Measurements from ENCODE around the gene ADD1. TPM values are rescaled to one million over a fixed set of nuclear protein-coding genes. Genes with fewer than 3 reads are reported as not detected.
A peak's percentile ranks its signal among the peaks of the same experiment; 100 is the strongest.
"Not testable (repeated sequence)": the region's sequence is repeated elsewhere in the genome, so short reads cannot be mapped to it uniquely, and the experiment has no call there.

The ADD1 gene
- total RNA-seq, 1 experiment from 2014 or later, result 121 TPM

DNA sequence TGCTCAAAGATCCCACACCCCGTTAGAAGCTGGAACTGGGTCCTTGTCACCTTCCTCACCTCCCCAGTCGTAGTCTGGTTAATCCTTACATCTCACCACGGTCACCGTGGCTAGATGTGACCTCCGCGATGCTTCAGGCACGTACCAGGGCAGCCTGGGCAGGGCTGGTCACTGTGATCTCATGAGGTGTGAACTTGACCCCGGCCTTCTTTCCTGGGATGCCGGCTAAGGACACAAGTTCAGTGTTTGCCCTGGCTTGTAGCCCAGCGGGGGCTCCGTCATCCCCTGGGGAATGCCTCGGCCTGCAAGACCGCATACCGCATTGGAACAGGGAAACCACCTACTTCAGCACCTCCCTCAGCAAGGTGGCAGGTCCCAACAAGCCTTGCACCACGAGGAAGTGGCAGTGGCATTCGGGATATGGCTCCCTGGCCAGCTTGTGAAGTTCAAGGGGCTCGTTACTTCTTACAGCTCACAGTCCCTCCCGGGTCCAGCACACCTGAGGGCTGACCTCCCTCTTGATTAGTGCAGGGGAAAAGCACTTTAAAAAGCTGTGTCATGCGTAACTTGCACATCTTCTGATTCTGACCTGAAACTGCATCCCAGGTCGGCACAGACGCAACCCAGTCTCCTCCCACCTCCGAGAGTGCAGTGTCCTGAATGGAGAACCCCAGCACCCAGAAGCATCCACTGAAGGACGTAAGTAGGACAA, 93.7 kb downstream of the ADD1 start:
- DNase-seq (ENCODE audit: low spot score), result no peak
- in situ Hi-C loops (cut with HindIII; ENCODE audit: low sequenced_read_pairs), result loop anchor here (5.0 kb wide), 1 partner anchor 95 kb away; the partner anchor contains the start of gene ADD1

DNA sequence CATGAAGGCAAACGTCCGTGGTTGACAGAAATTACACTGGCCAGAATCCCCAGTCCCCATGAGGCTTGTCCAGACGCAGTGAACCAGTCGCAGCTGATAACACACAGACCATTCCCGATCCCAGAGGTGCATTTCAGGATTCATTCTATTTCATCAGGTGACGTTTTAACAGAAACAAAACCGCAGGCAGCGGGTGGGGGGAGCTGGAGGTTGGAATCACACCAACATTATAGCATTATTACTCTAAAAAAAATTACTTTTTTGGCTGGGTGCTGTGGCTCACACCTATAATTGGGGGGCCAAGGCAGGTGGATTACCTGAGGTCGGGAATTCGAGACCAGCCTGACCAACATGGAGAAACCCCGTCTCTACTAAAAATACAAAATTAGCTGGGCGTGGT, 94.3 kb downstream of the ADD1 start:
- no peak for DNase-seq (ENCODE audit: low spot score)
- in situ Hi-C loops (cut with HindIII; ENCODE audit: low sequenced_read_pairs), result loop anchor here (5.0 kb wide), 1 partner anchor 96 kb away; the partner anchor contains the start of gene ADD1

DNA sequence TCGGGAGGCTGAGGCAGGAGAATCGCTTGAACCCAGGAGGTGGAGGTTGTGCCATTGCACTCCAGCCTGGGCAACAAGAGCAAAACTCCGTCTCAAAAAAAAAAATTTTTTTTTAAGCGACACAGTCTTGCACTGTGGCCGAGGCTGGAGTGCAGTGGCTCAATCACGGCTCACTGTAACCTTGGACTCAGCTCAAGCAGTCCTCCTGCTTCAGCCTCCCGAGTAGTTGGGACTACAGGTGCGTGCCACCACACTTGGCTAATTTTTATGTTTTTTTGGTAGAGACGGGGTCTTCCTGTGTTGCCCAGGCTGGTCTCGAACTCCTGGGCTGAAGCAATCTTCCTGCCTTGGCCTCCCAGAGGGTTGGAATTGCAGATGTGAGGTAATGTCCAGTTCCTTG, 94.8 kb downstream of the ADD1 start:
- in situ Hi-C loops (cut with HindIII; ENCODE audit: low sequenced_read_pairs), result loop anchor here (5.0 kb wide), 1 partner anchor 96 kb away; the partner anchor contains the start of gene ADD1
- not testable (repeated sequence) for DNase-seq (ENCODE audit: low spot score)

DNA sequence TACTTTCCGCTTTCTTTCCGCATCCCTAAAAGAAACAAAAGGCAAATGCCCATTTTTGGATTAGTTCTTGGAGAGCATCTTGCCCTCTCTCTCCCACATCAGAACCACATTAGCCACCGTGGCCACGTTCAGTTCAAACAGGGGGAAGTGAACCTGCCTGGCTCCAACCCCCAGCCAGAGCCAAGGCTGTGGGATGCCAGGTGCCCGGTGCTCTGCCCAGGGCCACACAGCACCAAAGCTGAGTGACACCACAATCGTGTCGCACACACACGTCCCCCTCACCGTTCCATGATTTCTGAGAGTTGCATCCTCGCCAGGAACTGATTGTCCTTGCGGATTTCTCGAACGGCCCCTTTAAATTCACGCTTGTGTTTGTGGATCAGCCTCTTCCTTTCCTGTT, 95.3 kb downstream of the ADD1 start:
- DNase-seq (ENCODE audit: low spot score), result no peak
- in situ Hi-C loops (cut with HindIII; ENCODE audit: low sequenced_read_pairs), result loop anchor here (5.0 kb wide), 1 partner anchor 97 kb away; the partner anchor contains the start of gene ADD1

DNA sequence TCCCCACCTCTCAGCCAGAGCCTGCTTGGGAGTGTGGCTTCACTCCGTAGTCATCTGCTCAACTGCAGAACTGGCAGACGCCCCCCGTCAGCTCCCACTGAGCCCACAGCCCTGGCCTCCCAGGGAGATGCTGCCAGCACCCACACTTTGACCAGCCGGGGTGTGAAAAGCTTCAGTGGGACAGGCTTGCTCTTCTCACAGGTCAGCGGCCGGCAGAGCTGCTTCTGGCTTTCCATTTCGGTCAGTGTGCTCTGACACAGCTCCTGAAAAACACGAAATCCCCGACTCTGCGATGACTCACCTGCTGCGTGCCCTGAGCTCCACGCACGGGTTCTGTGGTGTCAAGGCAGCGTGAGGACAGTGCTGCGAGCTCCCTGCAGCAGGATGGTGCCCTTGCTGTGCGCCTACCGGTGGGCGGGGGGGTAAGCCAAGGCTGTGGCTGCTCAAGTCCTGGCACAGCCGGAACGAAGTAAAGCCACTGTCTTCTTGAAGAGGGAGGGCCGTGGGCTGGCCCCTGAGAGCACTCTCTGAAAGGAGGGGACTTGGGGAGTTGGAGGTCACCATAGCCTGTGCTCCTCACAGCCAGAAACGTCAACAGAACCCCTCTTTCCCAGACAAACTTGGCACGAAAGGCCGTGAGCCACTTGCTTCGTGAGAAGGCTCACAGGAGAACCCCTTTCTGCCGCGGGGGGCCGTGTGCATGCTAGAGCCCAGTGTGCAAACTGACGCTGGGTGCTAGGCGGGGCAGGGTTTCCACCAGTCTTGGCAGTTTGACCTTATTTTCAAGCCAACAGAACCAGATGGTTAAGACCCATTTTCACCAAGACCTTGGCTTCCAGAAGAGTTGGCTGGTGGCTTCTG, 96.0 kb downstream of the ADD1 start:
- in situ Hi-C loops (cut with HindIII; ENCODE audit: low sequenced_read_pairs), result loop anchor here (5.0 kb wide), 1 partner anchor 97 kb away; the partner anchor contains the start of gene ADD1
- peak; percentile 81 for DNase-seq (ENCODE audit: low spot score)

DNA sequence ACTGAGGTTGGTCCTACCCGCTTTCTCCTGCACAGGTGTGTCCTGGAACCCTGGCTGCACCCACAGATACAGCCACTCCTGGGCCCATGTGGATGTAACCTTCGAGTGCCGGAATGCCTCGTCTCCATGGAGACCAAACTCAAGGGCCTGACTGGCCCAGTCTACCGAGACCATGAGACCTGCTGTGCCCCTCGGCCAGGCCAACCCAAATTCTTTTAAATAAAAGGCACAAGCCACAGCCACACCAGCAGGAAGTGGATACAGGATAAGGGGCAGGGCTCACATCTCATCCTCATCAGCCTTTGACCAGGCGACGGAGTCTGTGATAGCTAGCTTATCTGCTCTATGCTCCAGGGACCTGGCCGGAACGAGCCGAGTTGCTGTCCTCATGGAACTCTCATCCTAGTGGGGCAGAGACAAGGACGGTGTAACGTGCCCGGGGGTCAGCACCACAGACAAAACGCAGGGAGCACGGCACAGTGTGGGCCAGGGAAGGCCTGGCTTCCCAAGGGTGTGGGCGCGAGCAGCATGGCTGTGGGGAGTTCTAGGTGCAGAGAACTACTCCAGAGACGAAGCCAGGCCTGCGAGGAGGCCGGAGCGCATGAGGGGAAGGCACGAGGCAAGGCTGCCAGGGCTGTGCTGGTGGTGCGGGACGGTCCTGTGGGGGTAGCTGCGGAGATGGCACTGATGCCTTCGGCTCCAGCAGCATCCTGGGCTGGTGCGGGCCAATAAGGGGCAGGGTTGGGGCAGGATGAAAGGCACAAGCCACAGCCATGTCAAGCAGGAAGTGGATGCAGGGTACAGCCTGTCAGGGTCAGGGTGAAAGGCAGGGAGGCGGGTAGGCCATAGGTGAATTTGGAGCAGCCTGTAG, 96.9 kb downstream of the ADD1 start:
- DNase-seq (ENCODE audit: low spot score), result no peak
- in situ Hi-C loops (cut with HindIII; ENCODE audit: low sequenced_read_pairs), result no loop called here

DNA sequence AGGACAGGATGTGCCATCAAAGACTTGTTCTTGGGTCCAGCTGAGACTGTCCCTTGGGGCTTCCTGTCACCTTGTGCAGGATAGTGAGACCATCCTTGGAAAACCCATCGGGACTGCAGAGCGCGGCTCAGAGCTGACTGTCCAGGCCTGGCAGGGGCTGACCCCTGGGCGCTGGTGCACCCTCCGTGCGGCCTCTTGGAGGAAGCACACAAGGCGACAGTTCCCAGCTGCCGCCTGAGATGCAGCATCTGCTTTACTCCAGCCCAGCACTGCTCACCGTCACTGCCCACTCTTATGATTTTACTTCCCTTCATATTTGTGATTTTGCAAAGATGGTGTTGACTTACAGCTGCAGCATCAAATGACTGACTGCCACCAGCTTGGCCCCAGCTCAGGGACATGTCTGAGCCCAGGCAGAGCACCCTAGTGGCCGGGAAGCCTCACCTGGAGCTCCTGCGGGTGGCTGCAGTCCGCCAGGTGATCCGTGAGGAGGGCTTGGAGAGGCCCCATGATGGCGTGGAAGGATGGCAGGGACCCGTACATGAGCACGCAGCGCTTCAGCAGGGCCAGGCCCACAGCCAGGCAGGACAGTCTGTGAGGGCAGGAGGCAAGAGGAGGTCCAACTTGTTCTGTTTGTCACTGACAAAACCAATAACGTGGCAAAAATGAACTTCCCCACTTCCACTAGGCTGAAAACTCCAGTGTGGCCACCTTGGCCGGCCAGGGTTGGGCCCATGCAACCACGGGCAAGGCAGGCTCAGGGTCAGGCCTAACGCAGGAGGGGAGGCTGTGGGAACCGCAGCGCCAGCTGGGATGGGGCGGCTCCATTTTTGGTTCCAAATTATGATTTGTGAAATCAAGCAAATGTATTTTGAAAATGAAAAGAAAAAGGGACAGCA, 97.7 kb downstream of the ADD1 start:
- in situ Hi-C loops (cut with HindIII; ENCODE audit: low sequenced_read_pairs), result no loop called here
- DNase-seq (ENCODE audit: low spot score), result no peak

DNA sequence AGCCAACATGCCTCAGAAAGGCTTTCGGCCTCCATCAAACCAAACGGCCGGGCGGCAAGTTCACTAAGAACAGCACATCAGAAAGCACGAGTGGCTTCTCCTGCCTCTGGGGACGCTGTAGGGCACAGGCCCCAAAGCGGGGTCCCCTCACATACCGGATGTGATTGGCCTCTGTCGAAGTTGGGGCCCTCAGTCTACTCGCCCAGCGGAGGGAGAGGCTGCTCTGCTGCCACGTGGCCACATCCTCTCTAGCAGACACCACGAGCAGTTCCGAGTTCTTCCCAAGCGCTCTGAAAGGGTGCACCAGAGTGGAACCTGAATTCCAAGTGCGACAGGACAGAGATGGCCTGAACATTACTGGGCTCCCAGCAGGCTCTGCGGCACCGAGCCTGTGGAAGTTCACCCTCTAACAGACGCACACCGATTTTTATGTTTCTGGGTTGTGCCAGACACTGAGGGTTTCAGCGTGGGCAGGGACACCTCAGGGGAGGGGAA, 98.4 kb downstream of the ADD1 start:
- DNase-seq (ENCODE audit: low spot score), result no peak
- in situ Hi-C loops (cut with HindIII; ENCODE audit: low sequenced_read_pairs), result no loop called here

DNA sequence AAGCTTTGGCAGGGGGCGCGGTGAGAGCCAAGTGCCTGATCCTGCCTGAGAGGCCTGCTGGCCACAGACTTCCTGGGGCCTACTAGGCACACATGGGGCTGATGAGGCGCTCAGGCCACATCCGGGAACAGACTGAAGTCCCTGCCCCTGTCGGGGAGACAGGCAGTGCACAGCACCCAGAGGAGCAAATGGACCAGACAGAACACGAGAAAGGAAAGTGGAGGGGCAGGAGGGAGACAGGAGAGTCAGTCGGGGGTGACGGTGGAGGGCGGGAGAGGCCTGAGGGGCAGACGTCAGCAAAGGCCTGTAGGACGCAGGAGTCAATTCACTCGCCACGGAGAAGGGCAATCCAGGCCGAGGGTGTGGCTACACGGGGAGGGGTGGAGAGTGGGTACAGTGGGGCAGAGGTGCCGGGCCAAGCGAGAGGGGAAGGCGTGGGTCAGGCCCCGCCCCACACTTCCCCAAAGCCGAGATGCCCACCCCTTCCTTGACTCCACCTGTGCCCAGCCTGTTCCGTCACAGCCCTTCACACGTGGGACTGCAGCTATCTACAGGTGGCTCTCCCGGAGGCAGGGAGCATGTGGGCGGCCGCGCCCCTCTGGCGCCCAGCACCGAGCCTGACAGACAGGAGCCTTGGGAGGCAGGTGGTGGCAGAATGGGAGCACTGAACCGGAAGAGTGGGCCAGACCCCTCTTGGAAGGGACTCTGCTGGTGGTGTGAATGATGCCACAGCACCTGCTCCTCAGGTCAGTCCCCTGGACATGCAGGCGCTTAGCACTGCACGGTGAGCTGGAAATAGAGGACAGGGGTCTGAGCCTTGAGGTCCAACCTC, 99.1 kb downstream of the ADD1 start:
- in situ Hi-C loops (cut with HindIII; ENCODE audit: low sequenced_read_pairs), result no loop called here
- no peak for DNase-seq (ENCODE audit: low spot score)

DNA sequence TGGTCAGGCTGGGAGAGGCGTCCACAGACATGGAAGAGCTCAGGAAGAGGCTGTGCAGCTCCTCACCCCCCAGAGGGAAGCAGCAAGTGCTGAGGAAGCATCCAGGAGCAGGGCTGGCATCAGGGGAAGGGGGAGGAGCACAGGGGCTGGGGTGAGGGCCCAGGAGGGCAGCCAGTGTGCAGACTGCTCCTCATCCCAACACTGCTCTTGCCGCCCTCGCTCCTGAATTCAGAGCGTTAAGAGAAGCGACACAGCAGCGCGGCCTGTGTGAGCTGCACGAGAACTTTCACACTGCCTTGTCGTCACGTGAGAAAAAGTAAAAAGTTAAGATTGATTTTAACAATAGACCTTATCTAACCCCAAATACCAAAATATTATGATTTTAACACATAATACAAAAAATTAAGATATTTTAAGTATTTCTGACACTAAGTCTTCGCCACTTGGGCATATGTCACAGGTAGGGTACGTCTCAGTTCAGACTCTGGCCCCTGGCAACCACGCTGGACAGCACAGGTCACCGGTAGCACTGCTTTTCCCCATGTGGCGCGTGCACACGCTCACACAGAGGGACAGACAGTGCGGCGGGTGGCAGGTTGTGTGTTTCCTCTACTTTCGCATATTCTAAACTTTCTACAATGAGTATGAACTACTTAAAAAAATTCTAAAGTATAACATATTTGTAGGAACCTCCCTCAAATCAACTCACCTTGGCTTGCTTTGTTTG, 99.9 kb downstream of the ADD1 start:
- DNase-seq (ENCODE audit: low spot score), result no peak
- in situ Hi-C loops (cut with HindIII; ENCODE audit: low sequenced_read_pairs), result no loop called here

DNA sequence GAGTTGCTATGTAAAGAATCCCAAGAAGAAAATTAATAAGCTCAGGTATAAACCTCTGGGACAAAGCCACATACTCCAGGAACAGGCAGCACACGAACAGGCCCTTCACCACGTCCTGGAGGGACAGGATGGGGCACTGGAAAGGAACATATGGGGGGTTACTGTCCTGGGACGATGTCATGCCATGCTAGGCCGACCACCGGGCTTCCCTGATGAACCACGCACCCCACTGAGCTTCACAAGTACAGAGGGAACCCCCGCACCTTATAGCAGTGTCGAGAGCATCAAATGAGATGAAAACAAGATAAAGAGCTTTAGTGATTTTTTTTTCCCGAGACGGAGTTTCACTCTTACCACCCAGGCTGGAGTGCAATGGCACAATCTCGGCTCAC, 100.4 kb downstream of the ADD1 start:
- DNase-seq (ENCODE audit: low spot score), result no peak

DNA sequence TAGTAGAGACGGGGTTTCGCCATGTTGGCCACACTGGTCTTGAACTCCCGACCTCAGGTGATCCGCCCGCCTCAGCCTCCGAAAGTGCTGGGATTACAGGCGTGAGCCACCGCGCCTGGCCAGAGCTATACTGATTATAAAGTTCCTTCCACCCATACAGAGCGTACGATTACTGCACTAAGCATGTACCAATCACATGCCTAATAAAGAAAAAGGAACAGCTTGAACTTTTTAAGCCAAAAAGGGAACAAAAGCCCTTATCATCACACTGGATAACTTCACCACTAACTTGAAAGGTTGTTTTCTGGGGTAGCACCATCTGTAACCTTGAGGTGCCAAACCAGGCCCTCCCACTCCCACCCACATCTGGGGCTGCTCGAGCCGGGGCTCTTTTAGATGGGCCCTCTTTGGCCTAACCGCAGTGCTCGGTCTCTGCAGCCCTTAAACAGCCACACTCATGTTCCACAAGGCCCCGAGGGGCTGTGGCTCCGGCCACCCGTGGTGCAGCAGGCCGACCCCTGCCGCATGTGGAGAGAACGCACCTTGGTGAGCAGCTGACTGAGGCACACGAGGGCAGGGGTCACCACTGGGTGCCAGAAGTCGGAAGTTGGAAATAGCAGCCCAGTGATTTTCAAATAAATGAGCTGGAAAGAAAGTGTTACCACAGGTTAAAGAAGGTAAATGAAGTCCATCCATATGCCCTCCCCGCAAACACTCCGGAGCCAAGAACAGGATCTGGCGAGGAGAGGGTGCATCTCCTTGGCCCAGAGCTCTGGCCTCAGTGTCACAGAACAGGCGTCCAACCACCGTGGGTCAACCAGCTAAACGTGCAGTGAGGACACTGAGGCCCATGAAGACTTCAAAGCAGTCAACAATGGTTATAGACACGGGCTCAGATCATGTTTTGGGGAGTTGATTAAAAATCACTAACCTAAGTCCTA, 101.2 kb downstream of the ADD1 start:
- in situ Hi-C loops (cut with HindIII; ENCODE audit: low sequenced_read_pairs), result no loop called here
- DNase-seq (ENCODE audit: low spot score), result no peak

More for the DNA sequence above, 100.4 kb downstream of the ADD1 start:
- in situ Hi-C loops (cut with HindIII; ENCODE audit: low sequenced_read_pairs), result no loop called here

DNA sequence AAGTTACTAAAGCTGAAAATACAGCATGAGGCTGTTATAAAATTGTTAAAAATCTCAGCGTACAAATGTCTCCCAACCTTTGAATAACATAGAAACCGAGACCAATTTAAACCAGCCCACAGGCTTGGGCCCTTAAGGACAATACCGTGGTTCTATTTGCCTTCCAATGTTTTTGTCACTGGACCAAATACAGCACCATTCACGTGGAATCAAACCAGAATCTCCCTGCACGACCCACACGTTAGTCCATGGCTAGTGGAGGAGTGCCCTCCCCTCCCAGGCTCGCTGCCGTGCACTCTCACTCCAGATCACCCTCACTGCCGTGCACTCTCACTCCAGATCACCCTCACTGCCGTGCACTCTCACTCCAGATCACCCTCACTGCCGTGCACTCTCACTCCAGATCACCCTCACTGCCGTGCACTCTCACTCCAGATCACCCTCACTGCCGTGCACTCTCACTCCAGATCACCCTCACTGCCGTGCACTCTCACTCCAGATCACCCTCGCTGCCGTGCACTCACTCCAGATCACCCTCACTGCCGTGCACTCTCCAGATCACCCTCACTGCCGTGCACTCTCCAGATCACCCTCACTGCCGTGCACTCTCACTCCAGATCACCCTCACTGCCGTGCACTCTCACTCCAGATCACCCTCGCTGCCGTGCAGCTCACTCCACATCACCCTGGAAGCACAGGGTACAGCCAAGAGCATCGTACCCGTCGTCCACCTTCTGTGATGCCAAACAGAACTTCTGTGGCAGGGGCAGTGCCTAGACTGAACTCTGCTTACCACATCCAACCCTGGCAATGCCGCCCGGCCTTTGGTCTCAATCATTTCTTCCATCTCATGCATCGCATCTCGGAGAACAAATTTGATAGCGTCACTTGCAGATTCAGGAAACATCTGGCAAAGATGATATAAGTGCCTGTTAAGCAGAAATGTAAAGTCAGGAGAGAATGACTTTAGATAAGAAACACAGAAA, 102.3 kb downstream of the ADD1 start:
- in situ Hi-C loops (cut with HindIII; ENCODE audit: low sequenced_read_pairs); DNase-seq (ENCODE audit: low spot score): not testable (repeated sequence)

DNA sequence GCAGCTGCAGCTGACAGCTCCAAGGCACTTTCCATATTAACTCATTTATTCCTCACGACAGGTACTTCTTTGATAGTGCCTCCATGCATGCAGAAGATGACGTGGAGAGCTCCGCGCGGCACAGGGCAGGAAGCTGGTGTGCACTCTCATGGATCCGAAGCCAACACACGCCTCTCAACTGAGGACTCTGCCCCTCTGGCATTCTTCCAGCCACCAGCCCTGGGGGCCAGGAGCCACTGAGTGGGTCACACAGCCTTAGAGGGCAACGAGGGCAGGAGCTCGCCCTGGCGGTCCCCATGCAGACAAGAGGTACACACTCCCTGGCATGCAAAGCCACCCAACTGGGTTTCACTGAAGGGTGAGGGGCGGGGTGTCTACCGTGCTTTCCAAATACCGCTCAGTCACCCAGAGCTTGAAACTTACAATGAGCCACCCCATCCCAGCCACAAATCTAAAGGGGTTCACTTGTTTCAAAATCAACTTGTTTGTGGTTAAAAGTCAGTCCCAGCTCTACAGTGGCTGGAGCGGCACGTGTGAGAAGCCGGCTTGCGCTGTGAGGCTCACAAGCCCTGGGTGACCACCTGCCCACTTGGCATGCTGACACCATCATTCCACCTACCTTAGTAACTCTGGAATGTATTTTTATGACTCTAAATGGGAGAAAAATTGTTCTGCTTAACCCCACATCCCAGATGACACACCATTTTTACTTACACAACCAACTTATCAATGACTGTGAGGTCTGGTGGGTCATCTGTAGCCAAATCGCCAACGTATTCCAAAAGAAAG, 103.4 kb downstream of the ADD1 start:
- DNase-seq (ENCODE audit: low spot score), result no peak
- in situ Hi-C loops (cut with HindIII; ENCODE audit: low sequenced_read_pairs), result no loop called here
